Panc1 (cell line): ENCODE measurements around the gene KRT10. TPM values are rescaled to one million over a fixed set of nuclear protein-coding genes. Genes with fewer than 3 reads are reported as not detected.

Source experiments
- ATAC-seq: fragments of 200-7000 bp; cut with Tn5 transposase; 2 replicates; pipeline ENCODE4 v1.9.1; 2020; ENCODE audit warnings: mild to moderate bottlenecking, moderate library complexity
- BruUV-seq: library from RNA; stranded (reverse); fragments of 400-500 nt; replicated peaks from 2 replicates; lab custom pipeline; 2021; lab: Mats Ljungman, UMichigan
- CTCF ChIA-PET: fragments of 300-600 bp; sonication (Branson Sonifier 250); formaldehyde crosslinking; loops from one replicate; lab custom pipeline; 2022; ENCODE audit warnings: antibody characterized with exemption; lab: Charles Lee
- POLR2A ChIA-PET: fragments of 300-600 bp; sonication (Branson Sonifier 250); formaldehyde crosslinking; loops from one replicate; lab custom pipeline; 2022; ENCODE audit warnings: antibody characterized with exemption; lab: Charles Lee
- DNase-seq: peaks from one replicate; pipeline ENCODE4 v3.0.0-alpha.2; 2010; ENCODE audit warnings: low read depth, low spot score
- H3K27ac ChIP-seq: 2 replicates; pipeline ENCODE4 v1.5.1; 2011; ENCODE audit warnings: mild to moderate bottlenecking, low read length, inconsistent platforms
- H3K27me3 ChIP-seq: fragments of 200-500 bp; sonication (Bioruptor generic); 2 replicates; pipeline ENCODE4 v1.6.0; 2014; ENCODE audit warnings: low read length, inconsistent platforms; ENCODE audit not compliant: control insufficient read depth, insufficient read depth
- H3K36me3 ChIP-seq: fragments of 200-500 bp; sonication (Bioruptor generic); 2 replicates; pipeline ENCODE4 v1.5.1; 2014; ENCODE audit warnings: inconsistent platforms, mild to moderate bottlenecking, low read length, moderate library complexity; ENCODE audit not compliant: control insufficient read depth, insufficient read depth
- H3K4me1 ChIP-seq: 2 replicates; pipeline ENCODE4 v1.5.1; 2011; ENCODE audit warnings: inconsistent platforms, mild to moderate bottlenecking, low read length, moderate library complexity; ENCODE audit not compliant: control insufficient read depth, insufficient read depth
- H3K4me3 ChIP-seq, 2 experiments: 2 replicates each; pipeline ENCODE4 v1.5.1; 2011 to 2012; ENCODE audit warnings: low read depth in 2 of 2, low read length in 2 of 2, mild to moderate bottlenecking in 2 of 2, inconsistent platforms in 1 of 2, moderate library complexity in 1 of 2
- H3K9me3 ChIP-seq: fragments of 200-500 bp; sonication (Bioruptor generic); 2 replicates; pipeline ENCODE4 v1.5.1; 2014; ENCODE audit warnings: low read depth, mild to moderate bottlenecking, inconsistent platforms, low read length, moderate library complexity; ENCODE audit not compliant: control insufficient read depth, insufficient read depth
- POLR2AphosphoS5 ChIP-seq: IDR thresholded peaks from 2 replicates; pipeline ENCODE4 v1.6.1; 2012; ENCODE audit warnings: mild to moderate bottlenecking, low read depth, low read length, moderate library complexity
- REST ChIP-seq, 2 experiments: IDR thresholded peaks; 2 replicates each; pipeline ENCODE4 v1.6.1; 2011 to 2012; ENCODE audit warnings: low read depth in 2 of 2, control low read depth in 1 of 2, low read length in 1 of 2, mild to moderate bottlenecking in 1 of 2, moderate library complexity in 1 of 2; ENCODE audit not compliant: insufficient read depth in 1 of 2
- SIN3A ChIP-seq: IDR thresholded peaks from 2 replicates; pipeline ENCODE4 v1.6.1; 2012; ENCODE audit warnings: low read depth, mild to moderate bottlenecking, low read length, moderate library complexity, borderline replicate concordance; ENCODE audit not compliant: insufficient read depth
- TCF7L2 ChIP-seq: IDR thresholded peaks from 2 replicates; pipeline ENCODE4 v1.6.1; 2011; ENCODE audit warnings: mild to moderate bottlenecking, low read depth, low read length, inconsistent platforms
- in situ Hi-C: cut with HindIII; loops from 2 replicates; pipeline ENCODE4 v1.10.0; 2016; ENCODE audit warnings: low sequenced_read_pairs, low pct_unique_long_range_greater_than_20kb
- intact Hi-C: fragments of 100-400 bp; cut with micrococcal nuclease; formaldehyde crosslinking; loops from one replicate; pipeline ENCODE4 v1.10.0; 2022; ENCODE audit not compliant: unreplicated experiment
- total RNA-seq: library from RNA; stranded (reverse); gene quantifications from one replicate; pipeline ENCODE4 v1.2.1, GENCODE V29; 2021; ENCODE audit not compliant: unreplicated experiment
- TF ChIP-seq, protein P1 (sequence below): fragments of 450-650 bp; IDR thresholded peaks from 2 replicates; pipeline ENCODE4 v1.5.1; 2017; ENCODE audit warnings: mild to moderate bottlenecking

KRT10 gene
- total RNA-seq, 1 experiment from 2014 or later, result 70.8 TPM

GRCh38 chr17:40810494-40810893 is 11.9 kb downstream of the KRT10 start:
- peak; percentile 73; the same call in 1 of the 2 replicates for ATAC-seq
- POLR2A ChIA-PET, result no interaction called here
- no peak overlapping the region for H3K4me3 ChIP-seq
- BruUV-seq, result no TSS peak
- no peak overlapping the region for H3K27ac ChIP-seq
- no peak for DNase-seq
- intact Hi-C loops, result no loop called here
- in situ Hi-C loops, result no loop called here
- no peaks in the 10 kb centered on the region for H3K4me1 ChIP-seq
- no peaks in the 10 kb centered on the region for H3K9me3 ChIP-seq
- no peaks in the 10 kb centered on the region for H3K36me3 ChIP-seq
- no peak for TF ChIP-seq TCF7L2
- TF ChIP-seq, protein P1, sequence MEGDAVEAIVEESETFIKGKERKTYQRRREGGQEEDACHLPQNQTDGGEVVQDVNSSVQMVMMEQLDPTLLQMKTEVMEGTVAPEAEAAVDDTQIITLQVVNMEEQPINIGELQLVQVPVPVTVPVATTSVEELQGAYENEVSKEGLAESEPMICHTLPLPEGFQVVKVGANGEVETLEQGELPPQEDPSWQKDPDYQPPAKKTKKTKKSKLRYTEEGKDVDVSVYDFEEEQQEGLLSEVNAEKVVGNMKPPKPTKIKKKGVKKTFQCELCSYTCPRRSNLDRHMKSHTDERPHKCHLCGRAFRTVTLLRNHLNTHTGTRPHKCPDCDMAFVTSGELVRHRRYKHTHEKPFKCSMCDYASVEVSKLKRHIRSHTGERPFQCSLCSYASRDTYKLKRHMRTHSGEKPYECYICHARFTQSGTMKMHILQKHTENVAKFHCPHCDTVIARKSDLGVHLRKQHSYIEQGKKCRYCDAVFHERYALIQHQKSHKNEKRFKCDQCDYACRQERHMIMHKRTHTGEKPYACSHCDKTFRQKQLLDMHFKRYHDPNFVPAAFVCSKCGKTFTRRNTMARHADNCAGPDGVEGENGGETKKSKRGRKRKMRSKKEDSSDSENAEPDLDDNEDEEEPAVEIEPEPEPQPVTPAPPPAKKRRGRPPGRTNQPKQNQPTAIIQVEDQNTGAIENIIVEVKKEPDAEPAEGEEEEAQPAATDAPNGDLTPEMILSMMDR, result no peak
- H3K27me3 ChIP-seq, result peaks cover 6% of the 10 kb centered on the region; the same call in 1 of the 2 replicates
- CTCF ChIA-PET, result interaction anchor here (0.7 kb wide), 1 partner anchor 55 kb away, joined by 4 read pairs; the partner anchor contains the start of gene KRT25

DNA sequence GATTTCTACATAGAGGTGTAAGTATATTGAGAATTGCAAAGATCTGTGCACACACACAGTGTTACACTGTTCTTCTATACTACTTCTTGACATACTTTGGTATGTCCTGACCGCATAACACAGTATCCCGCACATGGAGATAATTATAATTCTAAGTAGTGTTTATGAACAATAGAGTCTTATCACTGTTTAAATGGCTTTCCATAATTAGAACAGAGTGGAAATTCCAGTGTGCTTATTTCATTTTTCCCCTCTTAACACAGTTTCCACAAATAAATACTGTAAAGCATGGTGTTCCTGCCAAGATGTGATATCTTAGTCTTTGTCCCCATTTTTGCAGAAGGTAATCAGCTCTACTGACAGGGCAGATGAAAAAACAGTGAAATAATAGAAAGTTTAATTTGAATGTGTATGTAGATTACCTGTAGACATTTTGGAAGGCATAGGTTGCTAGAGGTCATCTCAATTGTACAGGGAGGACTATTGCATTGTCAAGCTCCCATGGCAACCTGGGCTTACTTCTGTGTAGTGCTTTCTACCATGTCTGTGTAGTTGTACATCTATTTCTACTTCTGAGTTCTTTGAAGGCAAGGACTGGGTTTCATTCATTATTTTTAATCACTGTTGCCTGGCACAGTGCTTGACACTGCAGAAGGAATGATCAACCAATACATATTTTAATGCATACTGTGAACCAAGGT is 12.5 kb downstream of the KRT10 start:
- H3K4me1 ChIP-seq, result no peaks in the 10 kb centered on the region
- in situ Hi-C loops (no loop called here), intact Hi-C loops (no loop called here)
- ATAC-seq (no peak), DNase-seq (no peak)
- H3K27me3 ChIP-seq, result peaks cover 10% of the 10 kb centered on the region
- TF ChIP-seq REST (IDR thresholded peaks at IDR 0.05; ENCODE audit: insufficient read depth in 1 of 2, low read depth in 2 of 2, low read length in 1 of 2) (no peak), POLR2AphosphoS5 (no peak), TCF7L2 (no peak), SIN3A (no peak)
- TF ChIP-seq, protein P1, result no peak
- POLR2A ChIA-PET, result interaction anchor here (1.0 kb wide), 1 partner anchor 9 kb away, joined by 4 read pairs; no protein-coding TSS in a partner anchor
- H3K9me3 ChIP-seq, result no peaks in the 10 kb centered on the region
- CTCF ChIA-PET, result no interaction called here
- no peak overlapping the region for H3K4me3 ChIP-seq
- no peak overlapping the region for H3K27ac ChIP-seq
- BruUV-seq, result no TSS peak
- no peaks in the 10 kb centered on the region for H3K36me3 ChIP-seq
